ENCODE results near the gene FBXO31. TPM values are rescaled to one million over a fixed set of nuclear protein-coding genes. Genes with fewer than 3 reads are reported as not detected.

FBXO31 gene
- total and polyA plus RNA-seq, 5 donors from 2014 or later: 18.8 to 35.5 (median 27.8) TPM

- no peaks in the 10 kb centered on the region for H3K27me3 ChIP-seq (ENCODE audit: control insufficient read depth, insufficient read depth, low read length)
- H3K27ac Mint-ChIP-seq: peak overlapping the region; percentile 89 to 99 (median 95)
- H3K27ac ChIP-seq (ENCODE audit: insufficient read depth, low read length, poor library complexity, severe bottlenecking): peak overlapping the region; percentile 45
- H3K9me3 ChIP-seq (ENCODE audit: control insufficient read depth in 2 of 2, low read length in 2 of 2): no peaks in the 10 kb centered on the region
- H3K4me3 Mint-ChIP-seq: peak overlapping the region in 1 of 4 donors; percentile 78
- no peaks in the 10 kb centered on the region for H3K27me3 Mint-ChIP-seq
- peaks cover 8% of the 10 kb centered on the region for H3K4me1 ChIP-seq (ENCODE audit: control insufficient read depth, insufficient read depth, low read length, poor library complexity, severe bottlenecking)
- H3K4me1 Mint-ChIP-seq: peaks cover 2 to 32% (median 15%) of the 10 kb centered on the region in 4 donors
- no peak for DNase-seq
- peaks cover 25% of the 10 kb centered on the region for H3K36me3 Mint-ChIP-seq
- peaks cover 36% of the 10 kb centered on the region for H3K36me3 ChIP-seq (ENCODE audit: control insufficient read depth, insufficient read depth, low read length)
- H3K9me3 Mint-ChIP-seq: no peaks in the 10 kb centered on the region
- ATAC-seq (ENCODE audit: low read depth in 2 of 2): no peak
- H3K4me3 ChIP-seq (ENCODE audit: low read depth, low read length): no peak overlapping the region
These were observed 37.7 kb downstream of the FBXO31 start for GRCh38 chr16:87345726-87346424.

DNA sequence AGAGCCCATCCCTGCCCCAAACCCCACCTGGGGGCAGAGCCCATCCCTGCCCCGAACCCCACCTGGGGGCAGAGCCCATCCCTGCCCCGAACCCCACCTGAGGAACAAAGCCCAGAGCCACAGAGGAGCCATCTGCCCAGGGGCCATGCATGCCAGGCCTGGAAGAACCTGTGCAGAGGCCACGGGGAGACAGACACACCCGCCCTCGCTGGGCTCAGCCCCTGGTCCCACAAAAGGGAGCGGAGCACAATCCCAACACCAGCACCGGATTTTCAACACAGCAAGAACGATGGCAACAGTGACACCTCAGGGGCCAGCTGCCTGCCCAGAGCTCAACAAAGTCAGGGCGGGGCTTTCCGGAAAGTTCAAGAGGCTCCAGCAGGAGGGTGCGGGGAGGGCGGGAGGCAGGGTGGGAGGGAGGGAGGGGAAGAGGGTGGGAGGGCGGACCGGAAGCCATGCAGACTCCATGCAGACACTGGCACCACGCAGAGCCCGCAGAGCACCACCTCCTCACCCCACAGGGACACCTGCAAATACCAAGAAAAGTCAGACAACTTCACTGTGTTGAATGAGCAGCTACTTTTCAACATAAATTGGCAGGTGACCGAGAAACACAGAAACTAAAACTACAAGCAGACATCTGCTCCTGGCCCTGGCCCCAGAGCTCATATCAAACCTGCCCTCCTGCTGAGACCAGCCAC, 38.5 kb downstream of the FBXO31 start:
- peak overlapping the region; percentile 89 to 99 (median 95) for H3K27ac Mint-ChIP-seq

GRCh38 chr16:87344165-87344930, 39.2 kb downstream of the FBXO31 start:
- peak overlapping the region; percentile 14 for H3K27ac ChIP-seq (ENCODE audit: insufficient read depth, low read length, poor library complexity, severe bottlenecking)
- no peaks in the 10 kb centered on the region for H3K27me3 ChIP-seq (ENCODE audit: control insufficient read depth, insufficient read depth, low read length)
- Mint-ChIP-seq H3K27me3 (no peaks in the 10 kb centered on the region), H3K4me3 (peak overlapping the region in 3 of 4 donors; percentile 39 to 90 (median 62)), H3K36me3 (peaks cover 22% of the 10 kb centered on the region), H3K9me3 (no peaks in the 10 kb centered on the region), H3K27ac (peak overlapping the region; percentile 55 to 89 (median 79)), H3K4me1 (peaks cover 3 to 31% (median 13%) of the 10 kb centered on the region in 4 donors)
- H3K36me3 ChIP-seq (ENCODE audit: control insufficient read depth, insufficient read depth, low read length): peaks cover 40% of the 10 kb centered on the region
- ATAC-seq (ENCODE audit: low read depth in 2 of 2): no peak
- no peak for DNase-seq
- no peak overlapping the region for H3K4me3 ChIP-seq (ENCODE audit: low read depth, low read length)
- H3K4me1 ChIP-seq (ENCODE audit: control insufficient read depth, insufficient read depth, low read length, poor library complexity, severe bottlenecking): peaks cover 8% of the 10 kb centered on the region
- H3K9me3 ChIP-seq (ENCODE audit: control insufficient read depth in 2 of 2, low read length in 2 of 2): no peaks in the 10 kb centered on the region

More for the DNA sequence above, 38.5 kb downstream of the FBXO31 start:
- H3K4me1 Mint-ChIP-seq: peaks cover 3 to 34% (median 15%) of the 10 kb centered on the region in 4 donors
- peaks cover 24% of the 10 kb centered on the region for H3K36me3 Mint-ChIP-seq
- no peaks in the 10 kb centered on the region for H3K27me3 ChIP-seq (ENCODE audit: control insufficient read depth, insufficient read depth, low read length)
- no peaks in the 10 kb centered on the region for H3K9me3 ChIP-seq (ENCODE audit: control insufficient read depth in 2 of 2, low read length in 2 of 2)
- peak; percentile 91 to 92 for ATAC-seq (ENCODE audit: low read depth in 2 of 2)
- peak; percentile 36 to 86 (median 44) for DNase-seq
- peak overlapping the region in 3 of 4 donors; percentile 76 to 91 (median 78) for H3K4me3 Mint-ChIP-seq
- H3K9me3 Mint-ChIP-seq: no peaks in the 10 kb centered on the region
- H3K27me3 Mint-ChIP-seq: no peaks in the 10 kb centered on the region
- H3K4me1 ChIP-seq (ENCODE audit: control insufficient read depth, insufficient read depth, low read length, poor library complexity, severe bottlenecking): peaks cover 8% of the 10 kb centered on the region
- H3K27ac ChIP-seq (ENCODE audit: insufficient read depth, low read length, poor library complexity, severe bottlenecking): peak overlapping the region; percentile 45
- H3K4me3 ChIP-seq (ENCODE audit: low read depth, low read length): no peak overlapping the region
- peaks cover 38% of the 10 kb centered on the region for H3K36me3 ChIP-seq (ENCODE audit: control insufficient read depth, insufficient read depth, low read length)

GRCh38 chr16:87343753-87344050, 39.9 kb downstream of the FBXO31 start:
- no peaks in the 10 kb centered on the region for H3K9me3 ChIP-seq (ENCODE audit: control insufficient read depth in 2 of 2, low read length in 2 of 2)
- Mint-ChIP-seq H3K4me3 (peak overlapping the region in 2 of 4 donors; percentile 21 to 54), H3K4me1 (peaks cover 3 to 30% (median 10%) of the 10 kb centered on the region in 4 donors), H3K27me3 (no peaks in the 10 kb centered on the region), H3K9me3 (no peaks in the 10 kb centered on the region), H3K27ac (peak overlapping the region in 2 of 3 donors; percentile 49 to 76), H3K36me3 (peaks cover 25% of the 10 kb centered on the region)
- peaks cover 44% of the 10 kb centered on the region for H3K36me3 ChIP-seq (ENCODE audit: control insufficient read depth, insufficient read depth, low read length)
- H3K27ac ChIP-seq (ENCODE audit: insufficient read depth, low read length, poor library complexity, severe bottlenecking): no peak overlapping the region
- peaks cover 8% of the 10 kb centered on the region for H3K4me1 ChIP-seq (ENCODE audit: control insufficient read depth, insufficient read depth, low read length, poor library complexity, severe bottlenecking)
- H3K27me3 ChIP-seq (ENCODE audit: control insufficient read depth, insufficient read depth, low read length): no peaks in the 10 kb centered on the region
- no peak overlapping the region for H3K4me3 ChIP-seq (ENCODE audit: low read depth, low read length)
- ATAC-seq (ENCODE audit: low read depth in 2 of 2) (no peak), DNase-seq (no peak)

- H3K27me3 Mint-ChIP-seq: no peaks in the 10 kb centered on the region
- Histone ChIP-seq H3K4me1 (ENCODE audit: control insufficient read depth, insufficient read depth, low read length, poor library complexity, severe bottlenecking) (peaks cover 8% of the 10 kb centered on the region), H3K9me3 (ENCODE audit: control insufficient read depth in 2 of 2, low read length in 2 of 2) (no peaks in the 10 kb centered on the region), H3K36me3 (ENCODE audit: control insufficient read depth, insufficient read depth, low read length) (peaks cover 41% of the 10 kb centered on the region), H3K4me3 (ENCODE audit: low read depth, low read length) (no peak overlapping the region), H3K27ac (ENCODE audit: insufficient read depth, low read length, poor library complexity, severe bottlenecking) (no peak overlapping the region), H3K27me3 (ENCODE audit: control insufficient read depth, insufficient read depth, low read length) (no peaks in the 10 kb centered on the region)
- DNase-seq (no peak), ATAC-seq (ENCODE audit: low read depth in 2 of 2) (no peak)
- H3K4me1 Mint-ChIP-seq: peaks cover 3 to 30% (median 9%) of the 10 kb centered on the region in 4 donors
- peak overlapping the region in 1 of 3 donors; percentile 70 for H3K27ac Mint-ChIP-seq
- H3K9me3 Mint-ChIP-seq: no peaks in the 10 kb centered on the region
- peaks cover 26% of the 10 kb centered on the region for H3K36me3 Mint-ChIP-seq
- peak overlapping the region in 2 of 4 donors; percentile 21 to 76 for H3K4me3 Mint-ChIP-seq
These were observed 40.4 kb downstream of the FBXO31 start for GRCh38 chr16:87342978-87343752.

GRCh38 chr16:87342504-87342903, 41.1 kb downstream of the FBXO31 start:
- Histone ChIP-seq H3K4me3 (ENCODE audit: low read depth, low read length) (no peak overlapping the region), H3K4me1 (ENCODE audit: control insufficient read depth, insufficient read depth, low read length, poor library complexity, severe bottlenecking) (peaks cover 8% of the 10 kb centered on the region), H3K27me3 (ENCODE audit: control insufficient read depth, insufficient read depth, low read length) (no peaks in the 10 kb centered on the region), H3K36me3 (ENCODE audit: control insufficient read depth, insufficient read depth, low read length) (peaks cover 41% of the 10 kb centered on the region), H3K27ac (ENCODE audit: insufficient read depth, low read length, poor library complexity, severe bottlenecking) (no peak overlapping the region), H3K9me3 (ENCODE audit: control insufficient read depth in 2 of 2, low read length in 2 of 2) (no peaks in the 10 kb centered on the region)
- Mint-ChIP-seq H3K27ac (no peak overlapping the region), H3K4me3 (no peak overlapping the region), H3K27me3 (no peaks in the 10 kb centered on the region), H3K36me3 (peaks cover 29% of the 10 kb centered on the region), H3K4me1 (peaks cover 3 to 31% (median 8%) of the 10 kb centered on the region in 4 donors), H3K9me3 (no peaks in the 10 kb centered on the region)
- ATAC-seq (ENCODE audit: low read depth in 2 of 2) (no peak), DNase-seq (no peak)

DNA sequence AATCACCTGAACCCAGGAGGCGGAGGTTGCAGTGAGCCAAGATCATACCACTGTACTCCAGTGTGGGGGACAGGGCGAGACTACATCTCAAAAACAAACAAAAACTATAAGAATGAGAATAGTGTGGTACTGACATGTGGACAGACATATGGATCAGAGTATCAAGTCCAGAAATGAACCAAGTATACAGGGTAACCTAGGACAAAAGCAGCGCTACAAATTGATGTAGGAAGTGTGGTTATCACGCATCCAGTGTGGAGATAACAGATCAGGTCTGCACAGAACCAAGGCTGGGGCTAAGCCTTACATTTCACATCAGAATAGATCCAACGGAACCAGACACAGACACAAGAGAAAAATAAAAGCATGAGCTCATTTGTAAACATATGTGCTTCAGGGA, 43.4 kb downstream of the FBXO31 start:
- Mint-ChIP-seq H3K4me1 (peaks cover 3 to 22% (median 4%) of the 10 kb centered on the region in 4 donors), H3K9me3 (no peaks in the 10 kb centered on the region), H3K27me3 (no peaks in the 10 kb centered on the region), H3K4me3 (no peak overlapping the region), H3K27ac (peak overlapping the region in 1 of 3 donors; percentile 80), H3K36me3 (peaks cover 27% of the 10 kb centered on the region)
- H3K36me3 ChIP-seq (ENCODE audit: control insufficient read depth, insufficient read depth, low read length): peaks cover 37% of the 10 kb centered on the region
- no peaks in the 10 kb centered on the region for H3K9me3 ChIP-seq (ENCODE audit: control insufficient read depth in 2 of 2, low read length in 2 of 2)
- peaks cover 4% of the 10 kb centered on the region for H3K4me1 ChIP-seq (ENCODE audit: control insufficient read depth, insufficient read depth, low read length, poor library complexity, severe bottlenecking)
- DNase-seq: no peak
- H3K27me3 ChIP-seq (ENCODE audit: control insufficient read depth, insufficient read depth, low read length): no peaks in the 10 kb centered on the region
- ATAC-seq (ENCODE audit: low read depth in 2 of 2): no peak
- no peak overlapping the region for H3K27ac ChIP-seq (ENCODE audit: insufficient read depth, low read length, poor library complexity, severe bottlenecking)
- no peak overlapping the region for H3K4me3 ChIP-seq (ENCODE audit: low read depth, low read length)

Data from CD4-positive, CD25-positive, alpha-beta regulatory T cell (primary cell).